Adrenal gland (tissue), 5 donors: ENCODE results near the gene TXNDC11.

ENCODE experiments used
- POLR2A ChIP-seq, 2 donors: fragments of 450-650 bp; IDR thresholded peaks; one replicate each; pipeline ENCODE4 v1.6.1; 2017; ENCODE audit warnings: antibody characterized with exemption in 2 of 2, mild to moderate bottlenecking in 2 of 2, moderate library complexity in 1 of 2
- TF ChIP-seq, protein P1 (sequence below), 6 experiments: fragments of 450-650 bp in 4 of 6; fragments of 200-600 bp in 2 of 6; sonication (generic) in 1 of 6; IDR thresholded peaks; 1 replicate in 5 of 6; 2 replicates in 1 of 6; pipeline versions ENCODE4 v1.5.1 to v1.8.0; 2016 to 2021; ENCODE audit warnings: antibody characterized with exemption in 6 of 6, mild to moderate bottlenecking in 2 of 6, moderate library complexity in 1 of 6
- donor health status: DM: no; HTN: no; CAD: no.

DNA sequence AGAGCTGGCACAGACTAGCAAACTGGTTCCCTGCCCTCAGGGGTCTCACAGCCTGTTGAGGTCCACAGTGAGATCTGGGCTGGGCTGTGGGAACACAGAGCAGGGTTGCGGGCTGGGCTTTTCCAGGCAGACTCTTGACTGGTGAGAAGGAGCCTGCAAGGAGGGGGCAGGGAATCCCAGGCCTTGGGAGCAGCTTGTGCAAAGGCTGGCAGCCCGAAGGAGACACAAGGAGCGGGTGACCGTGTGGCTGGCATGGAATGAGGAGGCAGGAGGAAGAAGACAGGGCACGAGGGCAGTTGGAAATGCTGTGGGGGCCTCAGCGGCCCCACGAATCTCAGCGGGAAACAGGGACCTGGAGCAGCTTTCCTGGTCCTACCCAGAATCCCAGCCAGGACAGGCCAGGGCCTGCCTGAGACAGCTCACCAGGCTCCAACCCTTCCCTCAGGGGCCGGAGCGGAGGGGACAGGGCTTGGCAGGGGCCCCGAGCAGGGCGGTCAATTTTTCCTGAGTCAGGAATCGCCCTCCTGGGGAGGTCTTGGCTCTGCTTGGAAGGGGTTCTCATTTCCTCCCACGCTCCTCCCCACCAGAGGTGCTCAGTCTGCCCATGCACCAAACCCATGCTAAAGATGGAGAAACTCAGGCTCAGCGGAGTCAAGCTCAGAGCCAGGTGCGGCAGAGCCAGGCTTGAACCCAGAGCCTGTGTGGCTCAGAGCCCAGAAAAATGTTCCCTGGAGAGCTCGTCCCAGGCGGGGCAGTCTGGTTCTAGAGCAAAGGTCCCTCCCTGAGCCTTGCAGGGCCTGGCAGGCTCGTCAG, 83.6 kb downstream of the TXNDC11 start:
- TF ChIP-seq, protein P1, sequence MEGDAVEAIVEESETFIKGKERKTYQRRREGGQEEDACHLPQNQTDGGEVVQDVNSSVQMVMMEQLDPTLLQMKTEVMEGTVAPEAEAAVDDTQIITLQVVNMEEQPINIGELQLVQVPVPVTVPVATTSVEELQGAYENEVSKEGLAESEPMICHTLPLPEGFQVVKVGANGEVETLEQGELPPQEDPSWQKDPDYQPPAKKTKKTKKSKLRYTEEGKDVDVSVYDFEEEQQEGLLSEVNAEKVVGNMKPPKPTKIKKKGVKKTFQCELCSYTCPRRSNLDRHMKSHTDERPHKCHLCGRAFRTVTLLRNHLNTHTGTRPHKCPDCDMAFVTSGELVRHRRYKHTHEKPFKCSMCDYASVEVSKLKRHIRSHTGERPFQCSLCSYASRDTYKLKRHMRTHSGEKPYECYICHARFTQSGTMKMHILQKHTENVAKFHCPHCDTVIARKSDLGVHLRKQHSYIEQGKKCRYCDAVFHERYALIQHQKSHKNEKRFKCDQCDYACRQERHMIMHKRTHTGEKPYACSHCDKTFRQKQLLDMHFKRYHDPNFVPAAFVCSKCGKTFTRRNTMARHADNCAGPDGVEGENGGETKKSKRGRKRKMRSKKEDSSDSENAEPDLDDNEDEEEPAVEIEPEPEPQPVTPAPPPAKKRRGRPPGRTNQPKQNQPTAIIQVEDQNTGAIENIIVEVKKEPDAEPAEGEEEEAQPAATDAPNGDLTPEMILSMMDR (IDR thresholded peaks at IDR 0.05) = no peak
- TF ChIP-seq POLR2A (IDR thresholded peaks at IDR 0.05) = no peak
